Measurements from ENCODE around the gene KCNQ5. TPM values are rescaled to one million over a fixed set of nuclear protein-coding genes. Genes with fewer than 3 reads are reported as not detected.

KCNQ5 gene
- total RNA-seq, 8 experiments from 2014 or later: 0.17 to 18.5 (median 1.7) TPM

GRCh38 chr6:72856801-72857200, 234.9 kb downstream of the KCNQ5 start:
- Histone ChIP-seq H3K27ac (no peak overlapping the region), H3K4me1 (replicated peaks in 1 of 2) (no peaks in the 10 kb centered on the region), H3K4me3 (no peak overlapping the region)
- ATAC-seq (replicated peaks in 6 of 8): no peak
- 60 to 100% (median 100%) methylated on average over 1 to 3 of the region's 3 CpGs; no CpG with 5 or more reads in 3 of the 10 experiments for WGBS, 10 experiments
- in situ Hi-C loops (cut with MboI; ENCODE audit: low pct_unique_long_range_greater_than_20kb in 2 of 9, low sequenced_read_pairs in 9 of 9, unreplicated experiment in 9 of 9): no loop called here

- H3K4me3 ChIP-seq: no peak overlapping the region
- in situ Hi-C loops (cut with MboI; ENCODE audit: low pct_unique_long_range_greater_than_20kb in 2 of 9, low sequenced_read_pairs in 9 of 9, unreplicated experiment in 9 of 9): no loop called here
- no peak overlapping the region for H3K27ac ChIP-seq
- 63 to 97% (median 92%) methylated on average over 3 to 4 of the region's 4 CpGs for WGBS, 10 experiments
- peak in 1 of 8 experiments; percentile 45 for ATAC-seq (replicated peaks in 6 of 8)
- H3K4me1 ChIP-seq (replicated peaks in 1 of 2): no peaks in the 10 kb centered on the region
Measured at GRCh38 chr6:72857791-72858585, 236.1 kb downstream of the KCNQ5 start.

GRCh38 chr6:72861059-72861458, 239.2 kb downstream of the KCNQ5 start:
- H3K4me1 ChIP-seq (replicated peaks in 1 of 2): no peaks in the 10 kb centered on the region
- in situ Hi-C loops (cut with MboI; ENCODE audit: low pct_unique_long_range_greater_than_20kb in 2 of 9, low sequenced_read_pairs in 9 of 9, unreplicated experiment in 9 of 9): no loop called here
- no peak overlapping the region for H3K27ac ChIP-seq
- no peak for ATAC-seq (replicated peaks in 6 of 8)
- no peak overlapping the region for H3K4me3 ChIP-seq
- WGBS, 10 experiments: 8 to 100% (median 84%) methylated on average over 1 to 2 of the region's 2 CpGs

- in situ Hi-C loops (cut with MboI; ENCODE audit: low pct_unique_long_range_greater_than_20kb in 2 of 9, low sequenced_read_pairs in 9 of 9, unreplicated experiment in 9 of 9): no loop called here
- 0 to 100% (median 70%) methylated on average over 1 to 2 of the region's 2 CpGs for WGBS, 10 experiments
- Histone ChIP-seq H3K4me3 (no peak overlapping the region), H3K27ac (no peak overlapping the region), H3K4me1 (replicated peaks in 1 of 2) (no peaks in the 10 kb centered on the region)
- ATAC-seq (replicated peaks in 6 of 8): peak in 3 of 8 experiments; percentile 32 to 79 (median 62)
Measured at GRCh38 chr6:72861935-72862432, 240.1 kb downstream of the KCNQ5 start.

DNA sequence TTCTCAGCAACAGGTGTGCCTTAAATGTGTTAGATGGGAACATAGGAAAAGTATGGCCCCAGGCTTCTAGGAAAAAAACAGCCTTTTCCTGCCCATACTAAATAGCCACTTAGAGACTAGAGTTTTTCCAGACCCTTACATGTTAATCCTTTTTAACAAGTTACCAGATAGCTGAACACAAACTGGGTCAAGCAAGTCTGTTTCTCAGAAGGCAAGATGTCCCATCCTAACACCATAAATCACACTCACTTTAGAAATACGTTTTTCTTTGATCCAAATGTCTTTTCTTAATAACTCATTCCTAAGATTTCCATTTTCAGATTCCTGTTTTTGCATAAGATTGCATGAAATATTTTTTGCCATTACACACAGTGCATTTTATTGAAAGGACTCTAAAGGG, 241.3 kb downstream of the KCNQ5 start:
- WGBS, 10 experiments: 0 to 23% (median 0%) methylated on average over 1 of the region's 1 CpG; no CpG with 5 or more reads in 1 of the 10 experiments
- Histone ChIP-seq H3K27ac (no peak overlapping the region), H3K4me3 (no peak overlapping the region), H3K4me1 (replicated peaks in 1 of 2) (no peaks in the 10 kb centered on the region)
- peak in 2 of 8 experiments; percentile 30 to 73 for ATAC-seq (replicated peaks in 6 of 8)
- in situ Hi-C loops (cut with MboI; ENCODE audit: low pct_unique_long_range_greater_than_20kb in 2 of 9, low sequenced_read_pairs in 9 of 9, unreplicated experiment in 9 of 9): no loop called here

DNA sequence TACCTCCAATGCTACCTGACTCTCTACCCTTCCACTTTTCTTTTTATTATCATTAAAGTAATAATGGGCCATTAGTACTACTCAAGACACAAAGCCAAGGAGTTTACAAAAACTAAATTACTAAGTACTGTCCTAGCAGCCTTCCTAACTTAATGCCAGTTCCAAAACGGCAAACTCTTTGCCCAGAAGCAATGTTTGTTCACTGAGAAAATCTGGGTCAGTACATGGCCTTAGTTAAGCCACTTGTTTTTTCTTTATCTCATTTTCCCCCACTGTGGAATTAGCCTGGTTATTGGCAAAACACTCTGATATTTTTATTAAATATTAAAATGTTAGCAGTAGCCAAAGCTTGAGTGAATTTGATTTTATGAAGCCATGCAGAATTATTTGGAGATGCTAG, 242.4 kb downstream of the KCNQ5 start:
- H3K4me3 ChIP-seq: no peak overlapping the region
- no peak overlapping the region for H3K27ac ChIP-seq
- no peak for ATAC-seq (replicated peaks in 6 of 8)
- H3K4me1 ChIP-seq (replicated peaks in 1 of 2): no peaks in the 10 kb centered on the region
- in situ Hi-C loops (cut with MboI; ENCODE audit: low pct_unique_long_range_greater_than_20kb in 2 of 9, low sequenced_read_pairs in 9 of 9, unreplicated experiment in 9 of 9): no loop called here
- 0 to 100% (median 67%) methylated on average over 1 of the region's 1 CpG; no CpG with 5 or more reads in 3 of the 10 experiments for WGBS, 10 experiments

DNA sequence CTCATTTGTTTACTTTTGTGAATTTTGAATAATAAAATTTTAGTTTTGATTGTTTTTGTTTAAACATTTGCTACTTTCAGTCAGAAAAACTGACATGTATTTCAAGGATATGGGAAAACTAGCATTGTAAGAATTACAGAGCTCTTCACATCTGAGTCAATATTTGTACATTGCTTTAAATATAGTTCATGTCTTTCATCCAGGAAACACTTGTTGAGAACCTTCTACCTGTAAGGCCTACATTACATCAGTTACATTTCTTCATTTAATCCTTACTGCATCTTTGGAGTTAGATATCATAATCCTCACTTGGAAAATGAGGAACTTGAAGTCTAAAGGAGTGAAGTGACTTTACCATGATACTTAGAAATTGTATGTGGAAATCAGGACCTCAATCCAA, 242.9 kb downstream of the KCNQ5 start:
- H3K27ac ChIP-seq: no peak overlapping the region
- H3K4me1 ChIP-seq (replicated peaks in 1 of 2): no peaks in the 10 kb centered on the region
- ATAC-seq (replicated peaks in 6 of 8): no peak
- H3K4me3 ChIP-seq: no peak overlapping the region
- in situ Hi-C loops (cut with MboI; ENCODE audit: low pct_unique_long_range_greater_than_20kb in 2 of 9, low sequenced_read_pairs in 9 of 9, unreplicated experiment in 9 of 9): no loop called here

DNA sequence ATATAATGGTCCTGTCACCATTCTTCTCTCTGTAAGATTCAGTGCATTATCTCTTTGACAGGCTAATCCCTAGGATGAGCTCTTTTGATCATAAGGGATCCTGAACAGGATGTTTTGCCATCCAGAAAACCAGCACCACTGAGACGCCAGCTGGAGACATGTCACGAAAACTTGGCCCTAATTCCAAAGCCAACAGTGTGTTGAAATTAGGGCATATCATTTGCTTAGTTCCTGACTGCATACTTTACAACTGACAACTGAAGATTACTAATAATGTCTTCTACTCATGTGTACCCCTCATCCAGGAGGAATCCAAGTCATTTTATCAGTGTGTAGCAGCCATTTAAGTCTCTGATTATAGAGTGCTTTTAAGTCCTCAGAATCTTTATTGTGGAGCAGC, 243.6 kb downstream of the KCNQ5 start:
- in situ Hi-C loops (cut with MboI; ENCODE audit: low pct_unique_long_range_greater_than_20kb in 2 of 9, low sequenced_read_pairs in 9 of 9, unreplicated experiment in 9 of 9): no loop called here
- WGBS, 10 experiments: 50 to 100% (median 89%) methylated on average over 1 to 2 of the region's 2 CpGs; no CpG with 5 or more reads in 4 of the 10 experiments
- H3K4me3 ChIP-seq: no peak overlapping the region
- no peak overlapping the region for H3K27ac ChIP-seq
- peak in 1 of 8 experiments; percentile 19 for ATAC-seq (replicated peaks in 6 of 8)
- H3K4me1 ChIP-seq (replicated peaks in 1 of 2): no peaks in the 10 kb centered on the region

GRCh38 chr6:72869621-72870020, 247.8 kb downstream of the KCNQ5 start:
- no peak overlapping the region for H3K4me3 ChIP-seq
- no peaks in the 10 kb centered on the region for H3K4me1 ChIP-seq (replicated peaks in 1 of 2)
- no peak for ATAC-seq (replicated peaks in 6 of 8)
- in situ Hi-C loops (cut with MboI; ENCODE audit: low pct_unique_long_range_greater_than_20kb in 2 of 9, low sequenced_read_pairs in 9 of 9, unreplicated experiment in 9 of 9): no loop called here
- no peak overlapping the region for H3K27ac ChIP-seq
- 31 to 100% (median 85%) methylated on average over 1 to 5 of the region's 5 CpGs; no CpG with 5 or more reads in 1 of the 10 experiments for WGBS, 10 experiments

DNA sequence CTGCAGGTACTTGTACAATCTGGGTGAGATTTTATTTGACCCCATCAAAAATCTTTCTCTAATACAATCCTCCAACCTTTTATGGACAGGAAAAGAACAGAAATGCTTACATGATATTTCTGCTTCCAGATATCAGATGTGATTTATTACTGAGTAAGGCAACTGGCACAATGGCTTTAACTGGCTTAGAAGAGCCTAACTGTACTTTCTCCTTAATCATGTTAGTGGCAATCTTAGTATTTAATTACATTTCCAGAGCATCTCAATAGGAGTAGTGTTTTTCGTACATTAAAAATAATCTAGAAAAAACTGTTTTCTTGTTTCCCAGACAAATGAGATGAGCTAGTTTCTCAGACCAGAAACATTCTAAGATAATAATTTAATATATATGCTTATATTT, 251.6 kb downstream of the KCNQ5 start:
- in situ Hi-C loops (cut with MboI; ENCODE audit: low pct_unique_long_range_greater_than_20kb in 2 of 9, low sequenced_read_pairs in 9 of 9, unreplicated experiment in 9 of 9): no loop called here
- Histone ChIP-seq H3K27ac (no peak overlapping the region), H3K4me3 (no peak overlapping the region), H3K4me1 (replicated peaks in 1 of 2) (no peaks in the 10 kb centered on the region)
- no peak for ATAC-seq (replicated peaks in 6 of 8)
- WGBS, 10 experiments: 86 to 100% (median 100%) methylated on average over 1 of the region's 1 CpG; no CpG with 5 or more reads in 2 of the 10 experiments

DNA sequence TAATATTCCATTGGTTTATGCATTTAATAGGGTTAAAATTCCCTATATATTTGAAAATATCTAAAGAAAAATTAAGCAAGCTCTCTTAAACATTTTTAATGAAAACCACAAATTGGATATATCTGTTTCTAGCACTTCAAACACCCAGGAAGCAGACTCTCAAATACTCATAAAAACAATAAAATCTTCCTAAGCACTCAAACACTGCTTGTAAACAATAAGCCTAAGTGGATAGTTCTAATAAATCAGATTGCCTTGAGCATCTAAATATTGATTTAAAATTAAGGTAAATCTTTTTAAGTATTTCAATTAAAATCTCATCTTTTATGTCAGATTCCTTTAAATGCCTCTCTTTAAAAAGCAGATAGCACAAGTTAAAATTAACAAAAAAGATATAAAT, 254.4 kb downstream of the KCNQ5 start:
- no peaks in the 10 kb centered on the region for H3K4me1 ChIP-seq (replicated peaks in 1 of 2)
- in situ Hi-C loops (cut with MboI; ENCODE audit: low pct_unique_long_range_greater_than_20kb in 2 of 9, low sequenced_read_pairs in 9 of 9, unreplicated experiment in 9 of 9): no loop called here
- ATAC-seq (replicated peaks in 6 of 8): no peak
- no peak overlapping the region for H3K4me3 ChIP-seq
- H3K27ac ChIP-seq: no peak overlapping the region

DNA sequence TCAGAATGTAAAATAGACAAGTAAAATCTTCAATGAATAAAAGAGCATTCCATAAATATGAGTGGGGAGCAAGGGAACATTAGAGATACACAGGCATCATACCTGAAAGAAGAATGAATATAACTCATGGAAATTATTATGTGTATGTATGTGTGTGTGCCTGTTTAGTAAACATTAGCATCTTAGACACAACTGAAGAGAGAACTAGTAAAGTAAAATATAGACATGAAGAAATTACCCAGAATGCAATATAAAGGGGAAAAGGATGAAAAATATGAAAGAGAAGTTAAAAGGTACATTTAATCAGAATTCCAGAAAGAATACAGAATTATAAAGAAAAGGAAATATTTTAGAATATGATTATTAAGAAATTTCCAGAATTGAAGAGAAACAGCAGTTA, 264.3 kb downstream of the KCNQ5 start:
- in situ Hi-C loops (cut with MboI; ENCODE audit: low pct_unique_long_range_greater_than_20kb in 2 of 9, low sequenced_read_pairs in 9 of 9, unreplicated experiment in 9 of 9): no loop called here
- H3K27ac ChIP-seq: no peak overlapping the region
- ATAC-seq (replicated peaks in 6 of 8): no peak
- no peaks in the 10 kb centered on the region for H3K4me1 ChIP-seq (replicated peaks in 1 of 2)
- H3K4me3 ChIP-seq: no peak overlapping the region

DNA sequence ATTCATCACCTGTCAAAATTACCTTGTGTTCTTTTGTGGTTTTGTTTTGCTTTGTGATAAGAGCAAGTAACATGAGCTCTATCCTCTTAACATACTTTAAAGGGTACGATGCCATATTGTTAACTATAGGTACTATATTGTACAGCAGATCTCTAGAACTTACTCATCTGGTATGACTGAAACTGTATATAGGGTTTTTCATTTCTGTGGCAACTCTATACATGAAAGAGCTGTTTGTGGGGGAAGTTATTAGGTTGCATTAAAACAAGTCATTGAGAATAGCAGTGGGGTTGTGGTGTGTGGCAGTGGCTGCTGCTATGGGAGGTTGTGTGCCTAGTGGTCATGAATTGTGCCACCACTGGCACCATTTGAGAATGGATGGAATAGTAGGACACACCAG, 268.4 kb downstream of the KCNQ5 start:
- WGBS, 10 experiments: 0 to 100% (median 67%) methylated on average over 1 of the region's 1 CpG; no CpG with 5 or more reads in 3 of the 10 experiments
- peak in 2 of 8 experiments; percentile 32 to 68 for ATAC-seq (replicated peaks in 6 of 8)
- H3K27ac ChIP-seq: no peak overlapping the region
- H3K4me1 ChIP-seq (replicated peaks in 1 of 2): no peaks in the 10 kb centered on the region
- in situ Hi-C loops (cut with MboI; ENCODE audit: low pct_unique_long_range_greater_than_20kb in 2 of 9, low sequenced_read_pairs in 9 of 9, unreplicated experiment in 9 of 9): no loop called here
- no peak overlapping the region for H3K4me3 ChIP-seq

DNA sequence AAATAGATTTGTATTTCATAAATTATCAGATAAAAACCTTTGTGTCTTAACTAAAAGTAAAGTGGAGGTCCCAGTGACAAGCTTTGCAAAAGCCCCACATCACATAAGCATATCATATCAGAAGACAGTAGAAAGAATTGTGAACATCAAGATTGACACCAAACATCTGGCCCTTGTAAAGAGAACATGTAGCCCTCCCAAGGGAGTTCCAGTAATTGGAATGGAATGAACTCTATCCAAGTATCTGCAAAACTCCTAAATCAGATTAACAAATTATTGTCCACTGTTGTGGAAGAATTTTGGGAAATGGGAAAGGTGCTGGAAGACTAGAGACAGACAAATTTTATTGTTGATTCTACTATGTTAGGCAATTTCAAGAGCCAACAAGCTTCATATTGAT, 268.8 kb downstream of the KCNQ5 start:
- no peak for ATAC-seq (replicated peaks in 6 of 8)
- in situ Hi-C loops (cut with MboI; ENCODE audit: low pct_unique_long_range_greater_than_20kb in 2 of 9, low sequenced_read_pairs in 9 of 9, unreplicated experiment in 9 of 9): no loop called here
- H3K27ac ChIP-seq: no peak overlapping the region
- no peaks in the 10 kb centered on the region for H3K4me1 ChIP-seq (replicated peaks in 1 of 2)
- no peak overlapping the region for H3K4me3 ChIP-seq

Measured in motor neuron (in vitro differentiated cells).